ENCODE data around the gene ZSCAN21.
"Not testable (repeated sequence)": the region's sequence is repeated elsewhere in the genome, so short reads cannot be mapped to it uniquely, and the experiment has no call there.

ZSCAN21 gene

DNA sequence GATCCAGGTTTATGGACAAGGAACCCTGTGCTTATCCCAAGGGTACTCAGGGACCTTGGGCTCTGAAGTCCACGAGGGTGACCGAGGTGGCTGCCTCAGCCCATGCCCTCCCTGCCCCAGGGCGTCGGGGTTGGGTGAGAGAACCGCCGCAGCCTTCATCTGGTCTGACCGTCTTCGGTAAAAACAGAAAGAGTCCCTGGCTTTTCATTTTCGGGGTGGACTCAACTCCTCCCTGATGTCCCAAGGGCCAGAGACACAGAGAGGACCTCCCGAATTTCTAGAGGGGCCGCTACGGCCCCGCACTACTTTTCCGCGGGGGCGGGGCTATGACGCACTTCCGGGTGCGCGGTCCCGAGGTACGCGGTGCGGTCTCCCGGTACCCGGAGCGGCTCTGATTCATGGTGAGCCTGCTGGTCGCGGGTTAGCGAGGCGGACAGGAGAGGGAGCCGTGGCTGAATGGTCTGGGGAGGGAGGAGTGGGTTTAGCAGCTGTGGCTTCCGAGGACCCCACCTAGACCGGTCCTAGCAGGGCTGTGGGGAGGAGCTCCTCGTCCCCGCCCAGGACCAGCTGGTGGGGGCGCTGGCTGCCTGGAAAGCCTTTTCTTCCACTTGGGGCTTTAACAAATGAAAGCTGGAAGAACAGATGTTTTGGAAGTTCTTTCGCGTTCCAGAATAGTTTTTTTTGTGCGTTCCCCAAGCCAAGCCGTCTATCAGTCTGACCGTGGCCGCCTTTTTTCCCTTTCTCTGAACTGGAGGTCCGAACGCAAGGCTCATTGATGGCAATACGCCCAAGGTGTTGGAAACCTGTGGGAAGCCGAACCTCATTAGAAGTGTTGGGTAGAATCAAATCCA is at the start of gene ZSCAN21:
Gene ZSCAN21 (plus strand): TSS at position 334 of the 851 bp plus-strand sequence. CDS start 7,233 bp downstream, outside the sequence.
- DNase-seq, result peak; percentile 69

DNA sequence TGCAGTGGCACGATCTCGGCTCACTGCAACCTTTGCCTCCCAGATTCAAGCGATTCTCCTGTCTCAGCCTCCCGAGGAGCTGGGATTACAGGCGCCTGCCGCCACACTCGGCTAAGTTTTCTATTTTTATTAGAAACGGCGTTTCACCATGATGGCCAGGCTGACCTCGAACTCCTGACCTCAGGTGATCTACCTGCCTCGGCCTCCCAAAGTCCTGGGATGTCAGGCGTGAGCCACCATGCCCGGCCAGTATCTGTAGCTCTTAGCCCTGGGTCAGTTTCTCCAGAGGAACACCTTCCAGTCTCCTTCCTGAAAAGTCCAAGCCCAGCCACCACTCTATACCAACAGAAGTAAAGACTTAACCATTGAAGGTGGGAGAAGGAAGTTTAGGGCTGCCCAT is 49.3 kb upstream of the ZSCAN21 start:
- no peak for DNase-seq

DNA sequence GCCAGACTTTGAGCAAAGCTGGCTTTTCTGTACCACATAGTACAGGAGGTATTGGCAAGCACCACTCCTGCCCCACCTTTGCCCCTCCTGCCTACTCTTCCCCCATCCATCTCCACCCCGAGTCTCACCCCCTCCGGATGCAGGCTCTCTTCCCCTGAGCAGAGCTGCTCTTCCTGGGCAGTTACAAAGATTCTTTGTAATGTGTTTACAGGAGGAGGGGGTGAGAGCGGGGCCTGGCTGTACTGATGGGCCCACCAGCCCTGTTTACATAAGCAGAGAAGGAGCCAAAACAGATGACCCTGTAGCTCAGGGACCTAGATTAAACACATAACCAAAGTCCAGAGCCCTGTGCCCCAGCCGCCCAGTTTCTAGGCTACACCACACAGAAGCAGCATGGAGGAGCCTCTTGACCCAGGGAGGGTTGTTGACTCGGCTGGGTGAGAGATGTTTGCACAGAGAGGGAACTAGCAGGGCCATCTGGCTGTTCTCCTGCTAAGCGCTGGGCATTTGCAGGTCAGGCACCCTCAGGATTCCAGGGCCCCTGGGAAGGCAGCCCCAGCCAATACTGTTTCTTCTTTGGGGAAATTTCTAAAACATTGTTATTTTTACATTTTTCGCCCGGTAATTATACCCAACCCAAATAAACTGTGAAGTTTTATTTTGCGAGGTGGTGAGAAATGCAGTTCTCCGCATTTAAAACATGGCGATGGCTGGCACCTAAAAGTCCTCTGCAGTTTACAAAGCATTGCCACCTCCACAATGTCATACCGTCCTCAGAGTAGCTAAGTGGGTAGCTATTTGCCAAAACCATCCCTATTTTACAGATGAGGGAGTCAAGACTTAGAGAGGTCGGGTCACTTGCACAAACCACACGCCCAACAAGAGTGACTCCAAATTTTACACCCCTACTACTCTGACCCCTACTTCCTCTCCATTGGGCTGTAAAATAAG is 45.6 kb upstream of the ZSCAN21 start:
- no peak for DNase-seq

DNA sequence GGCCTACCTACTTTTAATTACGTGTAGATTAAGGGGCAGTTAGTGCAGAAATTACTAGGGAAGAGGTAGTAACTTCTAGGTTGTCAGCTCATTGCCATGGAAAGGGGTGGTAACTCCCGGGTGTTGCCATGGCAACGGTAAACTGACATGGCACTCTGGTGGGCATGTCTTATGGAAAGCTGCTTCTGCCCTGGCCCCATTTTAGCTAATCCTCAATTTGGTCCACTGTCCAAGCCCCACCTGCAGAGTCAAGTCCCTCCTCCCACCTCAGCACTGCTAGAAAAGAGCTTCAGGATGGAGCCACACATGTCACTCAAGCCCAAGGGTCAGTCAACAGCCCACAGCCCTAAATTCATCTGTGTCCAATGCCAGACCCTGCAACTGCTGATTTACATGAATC is 41.7 kb upstream of the ZSCAN21 start:
- DNase-seq, result no peak

- no peak for DNase-seq
Observed at GRCh38 chr7:100008525-100008924, 41.0 kb upstream of the ZSCAN21 start.

DNA sequence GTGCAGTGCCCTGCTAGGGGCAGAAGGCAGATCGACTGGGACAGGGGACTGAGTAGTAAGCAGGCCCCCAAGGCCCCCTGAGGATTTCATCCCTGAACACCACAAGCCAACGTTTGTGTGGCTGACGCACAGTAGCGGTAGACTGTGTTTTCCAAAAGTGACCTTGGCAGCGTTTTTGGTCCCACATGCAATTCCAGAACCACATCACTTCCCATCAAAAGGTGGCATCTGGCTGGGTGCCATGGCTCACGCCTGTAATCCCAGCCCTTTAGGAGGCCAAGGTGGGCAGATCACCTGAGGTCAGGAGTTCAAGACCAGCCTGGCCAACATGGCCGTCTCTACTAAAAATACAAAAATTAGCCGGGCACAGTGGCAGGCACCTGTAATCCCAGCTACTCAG is 39.6 kb upstream of the ZSCAN21 start:
- DNase-seq, result not testable (repeated sequence)

DNA sequence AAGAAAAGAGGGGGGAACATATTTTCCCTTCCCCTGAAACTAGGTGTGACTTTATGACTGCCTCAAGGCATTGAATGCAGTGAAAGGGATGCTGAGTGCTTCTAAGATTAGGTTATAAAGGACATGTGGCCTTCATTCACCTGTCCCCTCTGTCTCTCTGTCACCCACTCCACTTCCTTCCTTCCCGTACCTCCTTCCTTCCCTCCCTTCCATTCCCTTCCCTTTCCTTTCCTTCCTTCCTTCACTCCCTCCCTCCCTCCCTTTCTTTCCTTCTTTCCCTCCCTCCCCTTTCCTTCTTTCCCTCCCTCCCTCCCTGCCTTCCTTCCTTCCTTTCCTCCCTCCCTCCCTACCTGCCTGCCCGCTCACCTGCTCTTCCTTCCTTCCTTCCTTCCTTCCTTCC is 38.7 kb upstream of the ZSCAN21 start:
- no peak for DNase-seq

DNA sequence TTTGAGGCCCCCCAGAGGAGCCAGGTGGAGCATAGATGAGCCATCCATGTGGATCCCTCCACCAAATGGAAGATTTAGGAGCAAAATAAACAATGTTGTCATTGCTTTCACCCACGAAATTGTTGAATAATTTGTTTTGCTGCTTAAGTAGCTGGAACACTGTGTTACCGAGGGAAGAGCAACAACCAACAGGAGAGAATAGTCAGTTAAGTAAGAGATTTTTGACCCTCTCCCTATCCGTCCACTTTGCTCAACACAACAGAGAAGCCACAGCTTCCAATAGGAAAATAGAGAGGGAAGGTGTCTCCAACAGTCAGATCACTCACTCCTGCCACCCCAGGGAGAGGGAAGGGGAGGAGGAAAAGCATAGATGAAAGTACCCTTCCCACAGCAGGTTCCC is 38.1 kb upstream of the ZSCAN21 start:
- DNase-seq, result no peak

- DNase-seq, result not testable (repeated sequence)
Observed at GRCh38 chr7:100012385-100013327, 36.9 kb upstream of the ZSCAN21 start.

DNA sequence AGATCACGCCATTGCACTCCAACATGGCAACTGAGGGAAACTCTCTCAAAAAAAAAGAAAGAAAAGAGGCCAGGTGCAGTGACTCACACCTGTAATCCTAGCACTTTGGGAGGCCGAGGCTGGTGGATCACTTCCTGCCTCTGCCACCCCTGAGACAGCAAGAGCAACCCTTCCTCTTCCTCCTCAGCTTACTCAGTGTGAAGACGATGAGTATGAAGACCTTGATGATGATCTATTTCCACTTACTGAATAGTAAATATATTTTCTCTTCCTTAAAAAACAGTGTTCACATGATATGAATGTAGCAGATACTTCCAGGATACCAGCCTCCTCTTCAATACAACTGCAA is 36.3 kb upstream of the ZSCAN21 start:
- DNase-seq, result no peak

- peak; percentile 91 for DNase-seq
Observed at GRCh38 chr7:100015232-100016214, 34.1 kb upstream of the ZSCAN21 start, which contains the start of gene ZKSCAN1. ZKSCAN1 (plus strand) TSS chr7:100015596; CDS start chr7:100023507, 7,911 bp downstream.

- DNase-seq, result no peak
Observed at GRCh38 chr7:100016215-100016901, 33.2 kb upstream of the ZSCAN21 start.

DNA sequence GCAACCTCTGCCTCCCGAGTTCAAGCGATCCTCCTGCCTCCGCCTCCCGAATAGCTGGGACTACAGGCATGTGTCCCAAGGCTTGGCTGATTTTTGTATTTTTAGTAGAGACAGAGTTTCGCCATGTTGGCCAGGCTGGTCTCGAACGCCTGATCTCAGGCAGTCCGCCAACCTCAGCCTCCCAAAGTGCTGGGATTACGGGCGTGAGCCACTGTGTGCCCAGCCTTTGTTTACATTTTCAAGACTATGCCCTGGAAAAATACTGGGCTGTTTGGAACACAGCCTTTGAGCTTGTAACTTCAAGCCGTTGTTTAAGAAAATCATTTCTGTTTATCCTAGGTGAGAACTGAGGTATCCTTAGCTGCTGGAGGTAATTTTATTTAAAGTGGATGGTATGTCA is 32.3 kb upstream of the ZSCAN21 start:
- no peak for DNase-seq

DNA sequence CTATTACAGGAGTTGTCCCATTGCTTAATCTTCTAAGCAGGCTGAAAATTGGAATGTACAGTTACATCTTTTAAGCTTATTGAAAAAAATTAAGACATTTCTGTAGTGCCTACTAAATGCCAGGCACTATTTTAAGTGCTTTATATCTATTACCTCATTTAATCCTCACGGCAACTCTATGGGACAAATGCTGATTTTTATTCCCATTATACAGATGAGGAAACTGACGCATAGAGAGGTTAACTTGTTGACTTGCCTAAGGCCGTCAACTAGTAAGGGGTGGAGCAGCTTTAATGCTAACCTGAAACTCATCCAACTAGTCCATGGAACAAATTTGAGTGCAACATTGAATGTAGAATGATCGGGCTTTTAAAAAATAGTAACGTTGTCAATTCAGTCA is 31.7 kb upstream of the ZSCAN21 start:
- DNase-seq, result no peak

- no peak for DNase-seq
Observed at GRCh38 chr7:100019908-100020307, 29.7 kb upstream of the ZSCAN21 start.

DNA sequence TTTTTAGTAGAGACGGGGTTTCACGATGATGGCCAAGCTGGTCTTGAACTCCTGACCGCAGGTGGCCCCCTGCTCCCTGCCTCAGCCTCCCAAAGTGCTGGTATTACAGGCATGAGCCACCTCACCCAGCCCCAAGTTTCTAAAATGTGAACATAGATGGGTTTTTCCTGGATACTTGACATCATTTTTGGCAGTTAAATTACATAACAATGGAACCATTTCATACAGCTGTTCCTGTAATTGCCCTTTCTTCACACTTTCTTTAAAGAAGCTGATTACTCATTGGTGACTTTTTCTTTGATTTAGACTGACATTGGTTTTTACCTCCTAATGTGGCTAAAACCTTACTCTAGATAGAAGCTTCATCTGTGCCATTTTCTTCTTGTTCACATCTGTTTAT is 28.3 kb upstream of the ZSCAN21 start:
- no peak for DNase-seq

- peak; percentile 12 for DNase-seq
Observed at GRCh38 chr7:100022621-100023020, 27.0 kb upstream of the ZSCAN21 start.

DNA sequence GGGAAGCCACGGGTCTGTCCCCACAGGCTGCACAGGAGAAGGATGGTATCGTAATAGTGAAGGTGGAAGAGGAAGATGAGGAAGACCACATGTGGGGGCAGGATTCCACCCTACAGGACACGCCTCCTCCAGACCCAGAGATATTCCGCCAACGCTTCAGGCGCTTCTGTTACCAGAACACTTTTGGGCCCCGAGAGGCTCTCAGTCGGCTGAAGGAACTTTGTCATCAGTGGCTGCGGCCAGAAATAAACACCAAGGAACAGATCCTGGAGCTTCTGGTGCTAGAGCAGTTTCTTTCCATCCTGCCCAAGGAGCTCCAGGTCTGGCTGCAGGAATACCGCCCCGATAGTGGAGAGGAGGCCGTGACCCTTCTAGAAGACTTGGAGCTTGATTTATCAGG is 26.0 kb upstream of the ZSCAN21 start:
- no peak for DNase-seq

- no peak for DNase-seq
Observed at GRCh38 chr7:100024020-100024619, 25.5 kb upstream of the ZSCAN21 start.

- DNase-seq, result no peak
Observed at GRCh38 chr7:100027197-100027596, 22.4 kb upstream of the ZSCAN21 start.
